NCI-H510A treated with DMSO at 0.1 percent for 48 hours (cell line): ENCODE results near the gene MIER1.

Experiments
- DNase-seq: peaks from one replicate; lab custom pipeline; 2025; lab: John Stamatoyannopoulos, UW

Gene MIER1

GRCh38 chr1:66999640-67000400, 75.0 kb downstream of the MIER1 start:
- DNase-seq, result no peak

- no peak for DNase-seq
Observed at GRCh38 chr1:67001682-67002425, 77.1 kb downstream of the MIER1 start.

- peak; percentile 98 for DNase-seq
Observed at GRCh38 chr1:67004176-67004575, 79.4 kb downstream of the MIER1 start.

GRCh38 chr1:67005068-67005467, 80.3 kb downstream of the MIER1 start:
- peak; percentile 72 for DNase-seq

- DNase-seq, result no peak
Observed at GRCh38 chr1:67009792-67010191, 85.0 kb downstream of the MIER1 start.

- DNase-seq, result no peak
Observed at GRCh38 chr1:67013573-67013972, 88.8 kb downstream of the MIER1 start.

- no peak for DNase-seq
Observed at GRCh38 chr1:67018574-67018973, 93.8 kb downstream of the MIER1 start.

- no peak for DNase-seq
Observed at GRCh38 chr1:67019121-67019520, 94.3 kb downstream of the MIER1 start.

GRCh38 chr1:67019600-67020136, 94.9 kb downstream of the MIER1 start:
- DNase-seq, result no peak

GRCh38 chr1:67020304-67020703, 95.5 kb downstream of the MIER1 start:
- DNase-seq, result no peak

- no peak for DNase-seq
Observed at GRCh38 chr1:67020765-67021164, 96.0 kb downstream of the MIER1 start.

GRCh38 chr1:67029472-67029871, 104.7 kb downstream of the MIER1 start:
- no peak for DNase-seq

GRCh38 chr1:67031121-67031858, 106.5 kb downstream of the MIER1 start:
- DNase-seq, result no peak

- no peak for DNase-seq
Observed at GRCh38 chr1:67031859-67032247, 107.1 kb downstream of the MIER1 start.
